Left hindlimb (tissue), 1 donor: ENCODE data around the gene GPN3.
"Not testable (repeated sequence)": the region's sequence is repeated elsewhere in the genome, so short reads cannot be mapped to it uniquely, and the experiment has no call there.

Source experiments
- DNase-seq: peaks from one replicate; pipeline ENCODE4 v3.0.0-alpha.2; 2018

GPN3 gene

DNA sequence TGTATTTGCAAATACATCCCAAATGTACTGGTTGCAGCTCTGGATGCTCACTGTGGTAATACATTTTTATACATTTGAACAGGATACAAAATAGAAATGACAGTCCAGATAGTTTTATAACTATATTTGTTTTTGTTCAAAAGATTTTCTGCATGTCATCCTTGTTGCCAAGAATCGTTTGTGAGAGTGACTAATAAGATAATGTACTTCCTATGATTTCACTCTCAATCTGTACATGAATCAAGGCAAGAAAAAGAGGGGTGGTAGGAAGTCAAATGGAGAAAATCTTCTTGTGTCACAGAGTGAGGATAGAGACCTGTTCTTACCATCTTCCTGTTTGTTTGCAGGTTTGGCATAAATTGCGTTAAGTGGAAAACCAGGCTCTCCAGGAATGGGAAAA lies 31.8 kb downstream of the GPN3 start:
- DNase-seq = no peak

DNA sequence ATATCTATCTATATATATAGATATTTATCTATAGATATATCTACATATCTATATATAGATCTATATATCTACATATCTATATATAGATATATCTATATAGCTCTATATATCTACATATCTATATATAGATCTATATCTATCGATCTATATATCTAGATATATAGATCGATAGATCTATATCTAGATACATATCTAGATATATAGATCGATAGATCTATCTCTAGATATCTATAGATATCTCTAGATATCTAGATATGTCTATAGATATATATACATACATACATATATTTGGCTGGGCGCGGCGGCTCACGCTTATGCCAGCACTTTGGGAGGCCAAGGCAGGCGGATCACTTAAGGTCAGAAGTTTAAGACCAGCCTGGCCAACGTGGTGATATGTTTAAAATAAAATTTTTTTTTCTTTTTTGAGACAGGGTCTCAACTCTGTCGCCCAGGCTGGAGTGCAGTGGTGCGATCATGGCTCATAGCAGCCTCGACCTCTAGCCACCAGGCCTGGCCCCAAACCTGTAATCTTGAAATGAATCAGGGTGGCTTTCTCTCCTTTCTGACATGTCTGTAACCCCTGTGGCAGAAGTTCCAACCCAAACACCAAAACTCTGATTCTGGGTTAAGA lies 36.0 kb downstream of the GPN3 start:
- no peak for DNase-seq

DNA sequence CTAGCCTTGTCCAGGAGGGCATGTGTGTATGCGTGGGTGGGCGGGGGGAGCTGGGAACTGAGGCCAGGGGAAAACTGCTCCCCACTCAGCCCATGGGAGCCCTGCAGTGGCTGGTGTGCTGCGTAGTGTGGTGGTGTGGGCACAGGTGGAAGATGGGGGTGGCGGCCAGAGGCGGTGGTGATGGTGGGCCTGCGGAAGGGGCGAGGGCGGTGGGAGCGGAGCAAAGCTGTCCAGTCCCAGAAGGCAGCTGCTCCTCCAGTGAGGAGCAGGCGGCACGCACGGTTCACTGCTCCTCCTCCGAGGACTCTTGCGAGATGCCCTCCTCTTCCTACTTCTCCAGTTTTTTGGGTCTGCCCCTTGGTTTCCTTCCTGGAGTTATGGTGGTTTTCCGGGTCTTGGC lies 38.4 kb downstream of the GPN3 start:
- not testable (repeated sequence) for DNase-seq

DNA sequence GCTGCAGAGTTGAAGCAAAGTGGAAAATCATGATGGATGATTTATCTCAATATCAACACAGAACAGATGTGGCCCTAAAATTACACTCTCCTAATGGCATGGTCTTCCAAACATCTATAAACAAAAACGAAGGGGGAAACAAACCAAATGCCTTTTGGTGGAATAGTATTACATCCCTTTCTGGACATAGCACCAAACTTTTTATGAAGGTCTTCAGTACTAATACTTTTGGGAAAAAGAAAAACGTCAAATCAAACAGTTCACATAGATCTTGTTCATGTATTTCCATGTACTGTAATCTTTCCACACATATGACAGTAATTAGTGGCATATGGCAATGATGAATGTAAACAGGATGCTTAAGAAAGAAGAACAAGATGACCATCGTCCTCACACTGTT lies 41.7 kb downstream of the GPN3 start:
- DNase-seq = no peak

DNA sequence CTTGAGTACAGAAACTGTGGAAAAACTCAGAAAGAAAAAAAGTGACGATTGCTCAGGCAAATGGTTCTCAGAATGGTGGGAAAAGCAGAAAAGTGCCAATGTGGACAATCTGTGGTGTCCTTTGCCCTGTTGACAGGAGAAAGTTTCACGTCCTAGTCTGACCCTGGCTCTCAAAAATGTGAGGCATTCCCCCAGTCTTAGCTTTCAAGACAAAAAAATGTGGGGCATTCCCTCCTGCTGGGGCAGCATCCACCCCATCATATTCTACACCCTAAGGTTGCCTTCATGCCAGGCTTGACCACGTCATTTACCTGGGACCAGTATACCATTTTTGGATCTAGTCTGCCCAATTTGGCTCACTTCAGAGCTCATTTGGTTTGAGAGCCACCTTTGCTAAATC lies 43.8 kb downstream of the GPN3 start:
- no peak for DNase-seq

DNA sequence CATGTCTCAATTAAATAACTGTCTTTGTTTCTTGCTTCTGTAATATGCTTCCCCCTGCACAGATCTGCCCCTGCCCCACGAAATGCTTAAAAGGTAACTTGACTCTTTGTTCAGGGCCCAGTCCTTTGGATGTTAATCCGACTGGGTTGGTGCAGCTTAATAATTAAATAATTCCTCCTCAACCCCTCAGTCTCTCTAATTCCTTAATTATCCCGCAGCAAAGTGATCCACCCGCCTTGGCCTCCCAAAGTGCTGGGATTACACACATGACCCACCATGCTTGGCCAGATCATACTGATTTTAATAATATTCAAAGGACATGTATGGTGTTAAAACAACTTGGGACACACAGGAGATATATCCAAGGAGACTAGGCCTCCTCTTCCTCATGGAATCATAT lies 46.4 kb downstream of the GPN3 start:
- DNase-seq = no peak

DNA sequence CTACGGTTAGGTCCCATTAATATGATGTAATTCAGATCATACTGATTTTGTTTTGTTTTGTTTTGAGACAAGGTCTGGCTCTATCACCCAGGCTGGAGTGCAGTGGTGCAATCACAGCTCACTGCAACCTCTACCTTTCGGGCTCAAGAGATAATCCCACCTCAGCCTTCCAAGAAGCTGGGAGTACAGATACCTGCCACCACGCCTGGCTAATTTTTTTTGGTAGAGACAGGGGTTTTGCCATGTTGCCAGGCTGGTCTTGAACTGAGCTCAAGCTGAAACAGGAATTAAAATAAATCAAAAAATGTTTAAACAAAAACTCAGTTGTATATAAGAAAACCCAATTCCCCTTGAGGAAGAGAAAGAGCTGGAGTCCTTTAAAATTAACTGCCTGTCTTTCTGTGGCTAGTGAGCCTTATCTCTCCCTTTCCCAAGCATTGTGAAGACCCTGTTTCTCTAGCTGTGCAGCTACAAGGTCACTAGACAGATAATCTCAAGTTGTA lies 46.8 kb downstream of the GPN3 start:
- DNase-seq = no peak

DNA sequence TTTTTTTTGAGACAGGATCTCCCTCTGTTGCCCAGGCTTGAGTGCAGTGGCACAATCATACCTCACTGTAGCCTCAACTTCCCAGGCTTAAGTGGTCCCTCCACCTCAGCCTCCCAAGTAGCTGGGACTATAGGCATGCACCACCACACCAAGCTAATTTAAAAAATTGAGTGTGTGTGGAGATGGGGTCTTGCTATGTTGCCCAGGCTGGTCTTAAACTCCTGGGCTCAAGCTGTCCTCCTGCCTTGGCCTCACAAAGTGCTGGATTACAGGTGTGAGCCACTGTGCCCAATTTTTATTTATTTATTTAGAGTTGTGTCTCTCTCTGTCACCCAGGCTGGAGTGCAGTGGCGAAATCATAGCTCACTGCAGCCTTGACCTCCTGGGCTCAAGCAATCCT lies 47.4 kb downstream of the GPN3 start:
- DNase-seq = not testable (repeated sequence)

DNA sequence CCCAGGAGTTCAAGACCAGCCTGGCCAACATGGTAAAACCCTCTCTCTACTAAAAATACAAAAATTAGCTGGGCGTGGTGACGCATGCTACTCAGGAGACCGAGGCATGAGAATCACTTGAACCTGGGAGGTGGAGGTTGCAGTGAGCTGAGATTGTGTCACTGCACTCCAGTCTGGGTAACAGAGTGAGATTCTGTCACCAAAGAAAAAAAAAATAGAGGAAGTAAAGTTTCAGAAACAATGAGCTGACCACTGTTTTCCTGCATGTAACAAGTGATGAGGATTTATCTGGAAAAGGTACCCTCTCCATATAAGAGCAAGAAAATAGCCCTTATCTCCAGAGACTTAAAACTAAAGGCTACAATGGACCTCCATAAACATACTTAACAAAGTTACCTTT lies 50.9 kb downstream of the GPN3 start:
- not testable (repeated sequence) for DNase-seq

DNA sequence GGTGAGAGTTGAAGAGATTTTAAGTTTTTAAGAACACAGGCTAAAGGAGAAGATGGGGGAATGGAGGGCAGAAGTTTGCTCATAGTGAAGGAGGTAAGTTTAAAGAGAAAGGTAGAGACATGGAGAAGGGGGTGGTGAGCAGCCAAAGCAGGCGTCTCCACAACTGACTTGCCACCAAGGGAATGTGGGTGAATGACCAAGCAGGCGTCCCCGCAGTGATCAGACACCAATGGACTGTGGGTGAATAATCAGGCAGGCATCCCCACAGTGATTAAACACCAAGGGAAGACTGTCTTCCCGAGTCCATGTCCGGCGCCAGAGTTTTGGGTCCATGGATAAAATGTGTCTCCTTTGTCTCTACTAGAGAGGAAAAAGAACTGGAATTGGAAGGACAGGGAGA lies 58.0 kb downstream of the GPN3 start:
- DNase-seq = not testable (repeated sequence)

DNA sequence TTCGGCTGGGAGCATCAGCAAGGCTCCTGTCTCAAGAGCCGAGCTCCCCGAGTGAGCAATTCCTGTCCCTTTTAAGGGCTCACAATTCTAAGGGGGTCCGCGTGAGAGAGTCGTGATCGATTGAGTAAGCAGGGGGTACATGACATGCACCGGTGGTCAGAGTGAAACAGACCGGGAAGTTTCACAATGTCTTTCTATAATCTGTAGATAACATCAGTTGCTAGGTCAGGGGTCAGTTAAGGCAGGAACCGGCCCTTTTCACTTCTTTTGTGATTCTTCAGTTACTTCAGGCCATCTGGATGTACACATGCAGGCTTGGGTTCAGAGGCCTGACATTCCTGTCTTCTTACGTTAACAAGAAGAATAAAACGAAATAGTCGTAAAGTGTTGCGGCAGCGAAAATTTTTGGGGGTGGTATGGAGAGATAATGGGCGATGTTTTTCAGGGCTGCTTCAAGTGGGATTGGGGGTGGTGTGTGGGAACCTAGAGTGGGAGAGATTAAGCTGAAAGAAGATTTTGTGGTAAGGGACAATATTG lies 62.9 kb downstream of the GPN3 start:
- DNase-seq = not testable (repeated sequence)

DNA sequence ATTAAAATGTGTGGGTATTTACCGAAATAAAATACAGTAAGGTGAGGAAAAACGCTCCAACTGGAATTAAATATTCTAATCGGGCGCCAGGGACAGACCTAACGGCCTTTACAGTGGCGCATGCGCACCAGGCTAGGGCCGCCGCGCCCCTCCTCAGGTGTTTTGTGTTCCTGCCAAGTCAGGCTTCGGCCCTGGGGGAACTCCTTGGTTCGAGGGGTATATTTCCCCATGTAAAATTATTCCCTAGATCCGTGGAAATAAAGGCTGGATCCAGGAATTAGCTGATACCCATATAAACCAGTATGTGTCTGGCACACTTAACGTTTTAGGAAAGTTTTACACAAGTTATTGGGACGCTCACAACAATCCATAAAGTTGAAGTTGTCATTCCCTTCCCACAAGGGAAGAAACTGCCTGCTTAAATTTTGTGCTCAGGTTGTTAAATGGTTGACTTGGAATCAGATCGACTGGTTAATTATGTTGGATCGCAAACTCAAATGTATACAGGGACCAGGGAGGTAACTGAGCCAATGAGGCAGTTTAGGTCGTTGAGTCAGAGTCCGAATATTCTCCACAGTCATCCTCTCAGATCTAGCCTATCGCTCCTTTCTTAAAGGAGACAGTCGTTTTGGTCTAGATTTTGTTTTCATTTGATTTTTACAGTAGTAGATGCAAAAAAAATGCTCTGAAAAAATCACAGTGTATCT lies 63.9 kb downstream of the GPN3 start:
- DNase-seq = peak; percentile 70

DNA sequence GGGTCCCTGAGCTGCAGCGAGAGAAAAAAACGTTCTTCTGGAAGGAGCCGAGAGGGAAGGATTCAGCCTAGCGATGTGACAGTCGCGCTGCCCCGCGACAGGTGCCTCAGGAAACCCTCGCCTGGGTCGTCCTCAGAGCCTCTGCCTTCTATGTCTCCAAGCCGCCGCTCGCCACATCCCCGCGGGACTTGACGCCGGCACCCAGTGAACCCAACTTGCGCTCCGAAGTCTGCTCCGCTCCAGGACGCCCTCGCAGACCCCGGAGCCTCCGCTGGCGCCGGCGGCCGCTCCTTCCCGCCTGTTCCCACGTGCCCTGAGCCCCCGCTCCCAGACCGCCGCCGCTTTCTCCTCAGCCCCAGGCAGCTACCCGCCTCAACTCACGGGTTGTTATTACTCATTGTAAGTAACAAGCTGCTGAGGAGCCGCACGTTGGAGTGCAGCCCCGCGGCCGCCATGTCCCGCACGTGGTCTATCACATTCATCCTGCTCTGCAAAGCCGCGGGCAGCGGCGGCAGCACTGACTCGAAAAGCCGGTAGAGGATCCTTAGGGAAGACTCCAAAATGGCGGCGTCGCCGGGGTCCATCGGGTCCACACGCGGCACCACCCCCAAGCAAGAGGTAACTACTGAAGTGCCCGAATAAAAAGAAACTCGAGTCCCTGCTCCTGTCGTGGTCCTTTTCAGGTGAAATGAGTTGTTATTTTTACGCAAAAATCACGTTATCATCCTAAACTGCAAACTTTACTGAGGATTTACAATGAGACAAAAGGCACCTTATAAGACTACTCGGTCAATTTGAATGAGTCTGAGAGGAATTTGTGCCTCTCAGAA lies 64.7 kb downstream of the GPN3 start, which contains the start of gene ANAPC7:
TSS of gene ANAPC7 (minus strand) at position 563 of the 830 bp plus-strand sequence. CDS start at position 482, 81 bp downstream.
- DNase-seq = peak; percentile 91
